Lung microvascular endothelial cell (primary cell): ENCODE data around the gene EIF2B5. TPM values are rescaled to one million over a fixed set of nuclear protein-coding genes. Genes with fewer than 3 reads are reported as not detected.

Experiments used
- DNase-seq, 2 donors: peaks; one replicate each; pipeline versions ENCODE4 v3.0.0 to v3.0.0-alpha.2; 2010; ENCODE audit warnings: low read depth in 2 of 2
- total RNA-seq: library from RNA; depleted of rRNA; stranded (reverse); fragments of >200 nt; gene quantifications from 2 replicates; pipeline ENCODE4 v1.2.1, GENCODE V29; 2014

EIF2B5 gene
- total RNA-seq, 1 donor from 2014 or later = 34.3 TPM

- DNase-seq = no peak
These were observed 38.2 kb downstream of the EIF2B5 start for GRCh38 chr3:184173374-184173722.

- DNase-seq = no peak
These were observed 39.1 kb downstream of the EIF2B5 start for GRCh38 chr3:184174284-184174645.

- peak; percentile 99 to 100 for DNase-seq
These were observed 39.7 kb downstream of the EIF2B5 start, which contains the start of gene AP2M1 for GRCh38 chr3:184174646-184175492. TSS of gene AP2M1 (plus strand) at chr3:184174855. CDS start at chr3:184176994, 2,139 bp downstream.

GRCh38 chr3:184175506-184175905 is 40.3 kb downstream of the EIF2B5 start:
- DNase-seq = no peak

GRCh38 chr3:184175981-184176376 is 40.8 kb downstream of the EIF2B5 start:
- no peak for DNase-seq

GRCh38 chr3:184176377-184177330 is 41.5 kb downstream of the EIF2B5 start:
- DNase-seq = peak; percentile 80 to 92

- peak in 1 of 2 donors; percentile 46 for DNase-seq
These were observed 42.2 kb downstream of the EIF2B5 start for GRCh38 chr3:184177331-184177731.

- DNase-seq = no peak
These were observed 42.7 kb downstream of the EIF2B5 start for GRCh38 chr3:184177767-184178306.

GRCh38 chr3:184178521-184179138 is 43.5 kb downstream of the EIF2B5 start:
- DNase-seq = no peak

GRCh38 chr3:184180165-184180564 is 45.0 kb downstream of the EIF2B5 start:
- peak; percentile 15 to 86 for DNase-seq

GRCh38 chr3:184181596-184181995 is 46.4 kb downstream of the EIF2B5 start:
- DNase-seq = no peak

GRCh38 chr3:184183679-184184078 is 48.5 kb downstream of the EIF2B5 start:
- DNase-seq = no peak

GRCh38 chr3:184184546-184185230 is 49.5 kb downstream of the EIF2B5 start:
- no peak for DNase-seq

GRCh38 chr3:184185461-184186183 is 50.5 kb downstream of the EIF2B5 start:
- DNase-seq = peak; percentile 99

GRCh38 chr3:184186184-184186901 is 51.2 kb downstream of the EIF2B5 start, which contains the start of gene ABCF3:
TSS of gene ABCF3 (plus strand) at chr3:184186199. CDS start at chr3:184186208, 9 bp downstream.
- peak; percentile 51 to 59 for DNase-seq

- no peak for DNase-seq
These were observed 51.7 kb downstream of the EIF2B5 start for GRCh38 chr3:184186902-184187207.

GRCh38 chr3:184188080-184188479 is 52.9 kb downstream of the EIF2B5 start:
- DNase-seq = no peak

- no peak for DNase-seq
These were observed 54.3 kb downstream of the EIF2B5 start for GRCh38 chr3:184189421-184189820.

GRCh38 chr3:184192889-184193288 is 57.7 kb downstream of the EIF2B5 start:
- no peak for DNase-seq
